H9 (cell line): ENCODE measurements around the gene B4GALNT4. TPM values are rescaled to one million over a fixed set of nuclear protein-coding genes. Genes with fewer than 3 reads are reported as not detected.

Source experiments
- DNase-seq: peaks from one replicate; pipeline ENCODE4 v3.0.0-alpha.2; 2017
- H2AFZ ChIP-seq: one replicate; pipeline ENCODE4 v1.6.1; 2013; ENCODE audit warnings: mild to moderate bottlenecking, low read length, control low read depth, moderate library complexity
- H2AK5ac ChIP-seq: 2 replicates; pipeline ENCODE4 v1.6.1; 2013; ENCODE audit warnings: low read length, control low read depth, mixed read lengths; ENCODE audit not compliant: insufficient read length
- H2BK120ac ChIP-seq: one replicate; pipeline ENCODE4 v1.6.1; 2013; ENCODE audit warnings: low read depth, mild to moderate bottlenecking, low read length, control low read depth, inconsistent platforms; ENCODE audit not compliant: poor library complexity, severe bottlenecking
- H2BK12ac ChIP-seq: 2 replicates; pipeline ENCODE4 v1.6.1; 2013; ENCODE audit warnings: low read length, control low read depth, mixed read lengths, low read depth; ENCODE audit not compliant: insufficient read length
- H2BK15ac ChIP-seq: 2 replicates; pipeline ENCODE4 v1.6.1; 2013; ENCODE audit warnings: low read depth, low read length, control low read depth
- H2BK20ac ChIP-seq: one replicate; pipeline ENCODE4 v1.6.1; 2013; ENCODE audit warnings: low read depth, mild to moderate bottlenecking, low read length, control low read depth, inconsistent platforms; ENCODE audit not compliant: poor library complexity, severe bottlenecking
- H2BK5ac ChIP-seq: 2 replicates; pipeline ENCODE4 v1.6.1; 2013; ENCODE audit warnings: low read length, control low read depth, mixed read lengths; ENCODE audit not compliant: insufficient read length
- H3K14ac ChIP-seq: 2 replicates; pipeline ENCODE4 v1.6.1; 2013; ENCODE audit warnings: low read length, control low read depth; ENCODE audit not compliant: insufficient read depth
- H3K18ac ChIP-seq: 2 replicates; pipeline ENCODE4 v1.6.1; 2013; ENCODE audit warnings: low read depth, mild to moderate bottlenecking, mixed read lengths, low read length, control low read depth; ENCODE audit not compliant: insufficient read length
- H3K23ac ChIP-seq: 2 replicates; pipeline ENCODE4 v1.6.1; 2013; ENCODE audit warnings: low read length, control low read depth, mixed read lengths, low read depth; ENCODE audit not compliant: insufficient read length
- H3K23me2 ChIP-seq: 2 replicates; pipeline ENCODE4 v1.6.1; 2013; ENCODE audit warnings: low read depth, mild to moderate bottlenecking, mixed read lengths, low read length, control low read depth; ENCODE audit not compliant: insufficient read length, poor library complexity, severe bottlenecking
- H3K27ac ChIP-seq: 2 replicates; pipeline ENCODE4 v1.5.1; 2013; ENCODE audit warnings: low read length, control low read depth, mixed read lengths, low read depth; ENCODE audit not compliant: insufficient read length
- H3K27me3 ChIP-seq: 2 replicates; pipeline ENCODE4 v1.6.1; 2013; ENCODE audit warnings: low read length, control low read depth, inconsistent platforms; ENCODE audit not compliant: insufficient read depth
- H3K4ac ChIP-seq: 2 replicates; pipeline ENCODE4 v1.6.1; 2013; ENCODE audit warnings: low read depth, mild to moderate bottlenecking, control low read depth, inconsistent platforms, low read length, moderate library complexity
- H3K4me1 ChIP-seq: 2 replicates; pipeline ENCODE4 v1.6.1; 2013; ENCODE audit warnings: low read length, control low read depth, inconsistent platforms; ENCODE audit not compliant: insufficient read depth
- H3K4me2 ChIP-seq: 2 replicates; pipeline ENCODE4 v1.6.1; 2013; ENCODE audit warnings: low read length, control low read depth, mixed read lengths; ENCODE audit not compliant: insufficient read length, insufficient read depth
- H3K56ac ChIP-seq: 2 replicates; pipeline ENCODE4 v1.6.1; 2013; ENCODE audit warnings: low read depth, mild to moderate bottlenecking, mixed read lengths, low read length, control low read depth; ENCODE audit not compliant: insufficient read length
- H3K79me1 ChIP-seq: 2 replicates; pipeline ENCODE4 v1.6.1; 2013; ENCODE audit warnings: low read depth, mild to moderate bottlenecking, moderate library complexity, low read length, control low read depth, inconsistent platforms; ENCODE audit not compliant: insufficient read depth, poor library complexity, severe bottlenecking
- H3K79me2 ChIP-seq: 2 replicates; pipeline ENCODE4 v1.6.1; 2013; ENCODE audit warnings: low read length, control low read depth, inconsistent platforms; ENCODE audit not compliant: insufficient read depth
- H3K9ac ChIP-seq: 2 replicates; pipeline ENCODE4 v1.6.1; 2013; ENCODE audit warnings: low read length, control low read depth, mixed read lengths; ENCODE audit not compliant: insufficient read length; ENCODE audit errors: extremely low read depth
- H3K9me3 ChIP-seq: one replicate; pipeline ENCODE4 v1.6.1; 2013; ENCODE audit warnings: low read depth, low read length, inconsistent platforms; ENCODE audit not compliant: control insufficient read depth
- H3T11ph ChIP-seq: one replicate; pipeline ENCODE4 v1.6.1; 2013; ENCODE audit warnings: mild to moderate bottlenecking, low read length, control low read depth, inconsistent platforms
- H4K20me1 ChIP-seq: one replicate; pipeline ENCODE4 v1.6.1; 2013; ENCODE audit not compliant: control insufficient read depth, insufficient read length, insufficient read depth
- H4K5ac ChIP-seq: 2 replicates; pipeline ENCODE4 v1.6.1; 2013; ENCODE audit warnings: low read depth, mild to moderate bottlenecking, mixed read lengths, low read length, control low read depth; ENCODE audit not compliant: insufficient read length
- H4K8ac ChIP-seq: replicated peaks from 2 replicates; pipeline ENCODE4 v1.6.1; 2013; ENCODE audit warnings: low read length, control low read depth, mixed read lengths, low read depth; ENCODE audit not compliant: insufficient read length
- H4K91ac ChIP-seq: 2 replicates; pipeline ENCODE4 v1.6.1; 2013; ENCODE audit warnings: low read depth, mild to moderate bottlenecking, moderate library complexity, mixed read lengths, low read length, control low read depth; ENCODE audit not compliant: insufficient read length
- H3K27ac Mint-ChIP-seq, 3 experiments: 2 replicates in 2 of 3; 3 replicates in 1 of 3; pipeline ENCODE4 v1.8.0; 2020 to 2021; ENCODE audit warnings: mixed read lengths in 3 of 3, mild to moderate bottlenecking in 1 of 3, moderate library complexity in 1 of 3
- H3K27me3 Mint-ChIP-seq: 2 replicates; pipeline ENCODE4 v1.8.0; 2021; ENCODE audit warnings: low read depth, mild to moderate bottlenecking, moderate library complexity, mixed read lengths
- H3K36me3 Mint-ChIP-seq, 3 experiments: 2 replicates in 2 of 3; 3 replicates in 1 of 3; pipeline ENCODE4 v1.8.0; 2020 to 2021; ENCODE audit warnings: low read depth in 3 of 3, mixed read lengths in 3 of 3; ENCODE audit not compliant: insufficient read depth in 1 of 3
- H3K4me1 Mint-ChIP-seq, 2 experiments: 2 replicates each; pipeline ENCODE4 v1.8.0; 2020; ENCODE audit warnings: mixed read lengths in 2 of 2
- H3K4me3 Mint-ChIP-seq, 2 experiments: 2 replicates in 1 of 2; 3 replicates in 1 of 2; pipeline ENCODE4 v1.8.0; 2020 to 2021; ENCODE audit warnings: mild to moderate bottlenecking in 2 of 2, mixed read lengths in 2 of 2, moderate library complexity in 1 of 2
- H3K9me3 Mint-ChIP-seq, 2 experiments: 2 replicates in 1 of 2; 3 replicates in 1 of 2; pipeline ENCODE4 v1.8.0; 2020; ENCODE audit warnings: mild to moderate bottlenecking in 2 of 2, mixed read lengths in 2 of 2, moderate library complexity in 1 of 2
- CTCF ChIP-seq: fragments of 200-600 bp; sonication (generic); conservative IDR thresholded peaks from 3 replicates; pipeline ENCODE4 v1.8.0; 2021; ENCODE audit warnings: antibody characterized with exemption, mild to moderate bottlenecking
- whole genome bisulfite sequencing: extraction: QIAGEN DNeasy Blood & Tissue Kit; methylation state at CpG from one replicate; pipeline ENCODE4 v1.1.7; 2013; ENCODE audit warnings: missing lambda C conversion rate, low lambda C conversion rate, mixed read lengths; ENCODE audit not compliant: insufficient read length; ENCODE audit errors: extremely low coverage; 5-methylcytosine and 5-hydroxymethylcytosine counted together
- total RNA-seq: library from RNA; stranded (reverse); gene quantifications from 2 replicates; pipeline ENCODE4 v1.2.1, GENCODE V29; 2021

Gene B4GALNT4
- total RNA-seq, 1 experiment from 2014 or later, result 105 TPM

- no peak overlapping the region for H4K5ac ChIP-seq
- no peak overlapping the region for H2AFZ ChIP-seq
- Mint-ChIP-seq H3K27ac (no peak overlapping the region), H3K27me3 (0 out of 2 replicates have a peak, but pooled peaks cover 2% of the 10 kb centered on the region), H3K4me3 (no peak overlapping the region), H3K9me3 (no peaks in the 10 kb centered on the region), H3K4me1 (peaks cover 2 to 5% of the 10 kb centered on the region in 2 experiments; a peak in 3 of 4 replicates), H3K36me3 (peaks cover 0 to 2% (median 0%) of the 10 kb centered on the region in 3 experiments; a peak in 3 of 7 replicates)
- no peak overlapping the region for H4K91ac ChIP-seq
- no peak for TF ChIP-seq CTCF
- H2BK12ac ChIP-seq, result no peak overlapping the region
- no peak overlapping the region for H2BK120ac ChIP-seq
- H2AK5ac ChIP-seq, result no peak overlapping the region
- no peak overlapping the region for H3K4ac ChIP-seq
- no peak overlapping the region for H3K23ac ChIP-seq
- H3K23me2 ChIP-seq, result peaks cover 8% of the 10 kb centered on the region
- no CpG with 5 or more reads among the region's 15 CpGs for WGBS
- peaks cover 2% of the 10 kb centered on the region for H4K20me1 ChIP-seq
- H3K27me3 ChIP-seq, result no peaks in the 10 kb centered on the region
- H3K4me1 ChIP-seq, result no peaks in the 10 kb centered on the region
- no peaks in the 10 kb centered on the region for H3K79me1 ChIP-seq
- H3K14ac ChIP-seq, result no peak overlapping the region
- no peak overlapping the region for H3K9ac ChIP-seq
- H3K4me2 ChIP-seq, result no peak overlapping the region
- no peak overlapping the region for H3K56ac ChIP-seq
- no peak overlapping the region for H2BK20ac ChIP-seq
- no peak overlapping the region for H2BK5ac ChIP-seq
- no peak overlapping the region for H4K8ac ChIP-seq
- DNase-seq, result no peak
- H3T11ph ChIP-seq, result no peak overlapping the region
- no peak overlapping the region for H3K18ac ChIP-seq
- H3K79me2 ChIP-seq, result no peaks in the 10 kb centered on the region
- H3K9me3 ChIP-seq, result no peaks in the 10 kb centered on the region
- H3K27ac ChIP-seq, result no peak overlapping the region
- H2BK15ac ChIP-seq, result no peak overlapping the region
Observed at GRCh38 chr11:408154-409007, 39.1 kb downstream of the B4GALNT4 start.
